Astrocyte of the spinal cord (primary cell): ENCODE results near the gene ANXA4.

Experiments
- DNase-seq: peaks from one replicate; pipeline ENCODE4 v3.0.0; 2011; ENCODE audit warnings: low read depth, low spot score
- H3K4me3 ChIP-seq: 2 replicates; pipeline ENCODE4 v1.5.1; 2011; ENCODE audit warnings: low read depth, mild to moderate bottlenecking, low read length, moderate library complexity
- CTCF ChIP-seq: IDR thresholded peaks from 2 replicates; pipeline ENCODE4 v1.5.1; 2012; ENCODE audit warnings: low read depth, mild to moderate bottlenecking, low read length, inconsistent platforms
- in situ Hi-C: cut with HindIII; loops from 2 replicates; pipeline ENCODE4 v1.10.0; 2017; ENCODE audit warnings: low sequenced_read_pairs

ANXA4 gene

GRCh38 chr2:69729266-69729665 lies 12.7 kb upstream of the ANXA4 start:
- no peak for TF ChIP-seq CTCF
- DNase-seq = no peak
- in situ Hi-C loops = no loop called here
- H3K4me3 ChIP-seq = no peak overlapping the region

GRCh38 chr2:69729781-69730180 lies 12.2 kb upstream of the ANXA4 start:
- H3K4me3 ChIP-seq = no peak overlapping the region
- in situ Hi-C loops = no loop called here
- no peak for DNase-seq
- TF ChIP-seq CTCF = no peak

DNA sequence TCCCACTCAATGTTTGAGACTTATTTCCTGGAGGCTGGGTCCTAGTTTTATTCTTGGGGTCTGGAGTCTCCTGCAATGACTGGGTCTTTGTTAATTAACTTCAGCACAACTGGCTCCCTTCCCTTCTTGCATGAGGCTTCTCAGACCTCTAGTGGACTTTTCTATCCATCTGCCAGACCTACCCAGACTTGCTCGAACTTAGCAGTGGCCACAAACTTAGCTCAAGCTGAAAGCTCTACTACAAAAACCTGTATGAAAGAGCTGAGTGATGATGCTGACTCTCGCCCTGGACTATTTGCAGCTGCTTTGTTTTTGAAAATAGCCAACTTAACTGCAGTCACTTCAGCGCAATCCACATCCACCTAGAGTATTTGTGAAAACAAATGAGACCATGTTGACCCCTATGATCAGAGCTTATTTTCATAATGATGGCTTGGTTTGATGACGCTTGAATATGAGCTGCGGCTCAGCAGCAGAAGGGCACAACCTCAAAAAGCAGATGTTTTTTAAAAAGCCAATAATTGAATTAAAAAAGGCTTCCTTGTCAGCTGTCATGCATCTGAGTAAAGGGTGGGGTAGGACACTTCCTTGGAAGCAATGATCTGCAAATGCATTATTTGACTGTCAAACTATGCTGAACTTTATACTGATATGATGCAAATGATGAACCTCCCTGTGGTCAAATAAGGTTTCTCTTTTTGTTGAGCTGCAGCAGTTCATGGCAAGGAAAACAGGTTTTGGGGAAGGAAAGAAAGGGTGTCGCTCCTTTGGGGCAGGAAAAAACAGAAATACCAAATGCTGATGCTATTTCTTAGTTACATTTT lies 10.6 kb upstream of the ANXA4 start:
- no peak overlapping the region for H3K4me3 ChIP-seq
- in situ Hi-C loops = no loop called here
- TF ChIP-seq CTCF = no peak
- no peak for DNase-seq

DNA sequence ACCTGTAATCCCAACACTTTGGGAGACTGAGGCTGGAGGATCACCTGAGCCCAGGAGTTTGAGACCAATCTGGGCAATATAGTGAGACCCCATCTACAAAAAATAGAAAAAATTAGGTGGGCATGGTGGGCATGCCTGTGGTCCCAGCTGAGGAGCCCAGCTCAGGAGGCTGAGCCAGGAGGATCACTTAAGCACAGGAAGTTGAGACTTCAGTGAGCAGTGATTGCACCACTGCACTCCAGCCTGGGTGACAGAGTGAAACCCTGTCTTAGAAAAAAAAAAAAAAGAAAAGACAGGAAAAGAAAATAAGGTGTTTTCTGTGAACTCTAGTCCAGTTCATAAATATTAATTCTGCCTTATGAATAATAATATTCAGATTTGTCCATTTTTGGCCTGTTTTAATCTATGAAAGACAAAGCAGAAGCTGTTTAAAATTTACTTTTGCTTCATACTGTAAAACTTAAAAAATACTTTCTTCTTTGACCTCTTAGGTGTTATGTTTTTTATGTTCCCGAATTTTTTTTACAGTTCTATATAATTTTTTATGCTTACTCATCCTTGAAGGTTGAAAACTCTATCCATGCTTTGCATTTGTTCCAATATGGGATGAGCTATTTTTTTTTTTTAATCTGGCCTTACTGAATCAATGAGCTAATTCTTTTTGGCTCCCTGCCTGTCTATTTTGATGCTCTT lies 8.4 kb upstream of the ANXA4 start:
- in situ Hi-C loops = no loop called here
- no peak for TF ChIP-seq CTCF
- no peak overlapping the region for H3K4me3 ChIP-seq
- DNase-seq = no peak

GRCh38 chr2:69734035-69734611 lies 7.8 kb upstream of the ANXA4 start:
- no peak for TF ChIP-seq CTCF
- H3K4me3 ChIP-seq = no peak overlapping the region
- no peak for DNase-seq
- in situ Hi-C loops = no loop called here

DNA sequence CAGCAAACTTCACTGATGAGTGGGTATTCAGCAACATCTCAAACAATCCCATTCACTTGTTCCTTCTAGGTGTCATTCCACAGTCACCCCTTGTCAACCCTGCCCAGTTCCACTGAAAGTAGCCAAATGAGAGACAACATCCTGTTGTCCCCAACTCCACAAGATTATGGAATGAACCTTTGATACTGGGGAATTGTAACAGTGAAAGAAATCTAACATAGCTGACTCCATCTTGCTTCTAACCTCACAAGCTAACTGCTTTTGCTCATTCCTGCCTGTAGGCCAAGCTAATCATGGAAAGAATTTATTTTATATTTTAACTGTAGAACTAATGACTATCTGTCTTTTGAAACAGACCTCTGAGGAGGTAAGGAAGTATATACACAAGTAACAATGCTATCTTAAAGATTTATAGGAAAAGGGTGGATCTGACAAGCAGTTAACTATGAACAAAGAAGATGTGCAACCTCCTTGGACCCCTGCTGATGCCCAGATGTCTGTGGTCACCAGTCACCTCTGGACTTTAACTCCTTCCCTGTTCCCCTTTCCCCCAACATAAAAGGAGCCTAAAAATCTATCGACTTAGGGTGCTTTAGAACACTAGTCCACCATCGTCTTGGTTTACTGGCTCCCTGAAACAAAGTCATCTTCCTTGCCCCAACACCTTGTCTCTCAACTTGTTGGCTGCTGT lies 6.9 kb upstream of the ANXA4 start:
- no peak overlapping the region for H3K4me3 ChIP-seq
- TF ChIP-seq CTCF = no peak
- in situ Hi-C loops = no loop called here
- no peak for DNase-seq
